ENCODE data around the gene PRKRA.

- TF ChIP-seq CTCF (IDR thresholded peaks at IDR 0.05 in 2 of 3, conservative IDR thresholded peaks at IDR 0.05 in 1 of 3; ENCODE audit: insufficient read depth in 2 of 3, low read depth in 1 of 3, low read length in 3 of 3) (no peak), TRIM24 (IDR thresholded peaks at IDR 0.05) (no peak), PTBP1 (IDR thresholded peaks at IDR 0.05; ENCODE audit: low read depth, low read length) (no peak), BRCA1 (IDR thresholded peaks at IDR 0.05) (no peak), BRCA1 (CRISPR knock-in tag; IDR thresholded peaks at IDR 0.05) (no peak), EHMT2 (IDR thresholded peaks at IDR 0.05) (no peak), SMC3 (conservative IDR thresholded peaks at IDR 0.05; ENCODE audit: insufficient read depth, low read depth, low read length) (no peak), FOXM1 (IDR thresholded peaks at IDR 0.05; ENCODE audit: low read depth) (no peak), FOXM1 (CRISPR knock-in tag; IDR thresholded peaks at IDR 0.05; ENCODE audit: low read depth) (no peak)
Measured at GRCh38 chr2:178473931-178474330, 23.0 kb upstream of the PRKRA start.

Measured in K562 (cell line).